Brain microvascular endothelial cell (primary cell): ENCODE results near the gene RANBP1.

ENCODE experiments used
- DNase-seq: peaks from one replicate; pipeline ENCODE4 v3.0.0-alpha.2; 2020
- H3K27ac ChIP-seq: fragments of 250-450 bp; sonication (Bioruptor Pico); 2 replicates; pipeline ENCODE4 v1.5.1; 2020; ENCODE audit warnings: mild to moderate bottlenecking, moderate library complexity
- H3K27me3 ChIP-seq: fragments of 250-450 bp; sonication (Bioruptor Pico); replicated peaks from 2 replicates; pipeline ENCODE4 v1.5.1; 2020; ENCODE audit warnings: mild to moderate bottlenecking
- H3K36me3 ChIP-seq: fragments of 250-450 bp; sonication (Bioruptor Pico); replicated peaks from 2 replicates; pipeline ENCODE4 v1.5.1; 2020; ENCODE audit warnings: mild to moderate bottlenecking
- H3K4me3 ChIP-seq: 2 replicates; pipeline ENCODE4 v1.5.1; 2011; ENCODE audit warnings: low read depth, mild to moderate bottlenecking, control low read depth, low read length, moderate library complexity
- in situ Hi-C: cut with HindIII; loops from 2 replicates; pipeline ENCODE4 v1.10.0; 2017; ENCODE audit warnings: low sequenced_read_pairs, low pct_ligation_motif_present
- TF ChIP-seq, protein P1 (sequence below): IDR thresholded peaks from 2 replicates; pipeline ENCODE4 v1.5.1; 2011; ENCODE audit warnings: low read depth, mild to moderate bottlenecking, moderate library complexity, low read length, control low read depth, inconsistent platforms; ENCODE audit errors: missing control alignments

RANBP1 gene

DNA sequence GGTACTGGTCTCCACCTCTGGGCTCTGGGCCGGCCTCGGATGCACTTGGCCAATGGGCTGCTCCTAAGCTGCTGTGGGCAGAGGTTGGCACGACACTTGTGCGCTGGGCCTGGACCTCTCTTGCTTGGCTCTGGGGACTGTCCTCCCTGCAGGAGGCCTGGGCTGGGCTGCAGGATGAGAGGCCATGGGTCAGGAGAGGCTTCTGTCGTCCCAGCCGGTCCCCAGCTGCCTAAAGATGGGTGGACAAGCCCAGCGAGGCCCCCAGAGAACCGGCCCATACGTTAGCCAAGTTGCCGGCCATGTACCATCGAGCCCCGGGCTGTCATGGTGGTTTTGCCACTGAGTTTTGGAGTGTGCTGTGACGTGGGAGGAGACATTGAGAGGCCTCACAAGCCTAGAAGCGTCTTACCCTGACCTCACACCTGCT lies 36.6 kb downstream of the RANBP1 start:
- Histone ChIP-seq H3K27me3 (no peaks in the 10 kb centered on the region), H3K36me3 (no peaks in the 10 kb centered on the region), H3K27ac (no peak overlapping the region), H3K4me3 (no peak overlapping the region)
- TF ChIP-seq, protein P1, sequence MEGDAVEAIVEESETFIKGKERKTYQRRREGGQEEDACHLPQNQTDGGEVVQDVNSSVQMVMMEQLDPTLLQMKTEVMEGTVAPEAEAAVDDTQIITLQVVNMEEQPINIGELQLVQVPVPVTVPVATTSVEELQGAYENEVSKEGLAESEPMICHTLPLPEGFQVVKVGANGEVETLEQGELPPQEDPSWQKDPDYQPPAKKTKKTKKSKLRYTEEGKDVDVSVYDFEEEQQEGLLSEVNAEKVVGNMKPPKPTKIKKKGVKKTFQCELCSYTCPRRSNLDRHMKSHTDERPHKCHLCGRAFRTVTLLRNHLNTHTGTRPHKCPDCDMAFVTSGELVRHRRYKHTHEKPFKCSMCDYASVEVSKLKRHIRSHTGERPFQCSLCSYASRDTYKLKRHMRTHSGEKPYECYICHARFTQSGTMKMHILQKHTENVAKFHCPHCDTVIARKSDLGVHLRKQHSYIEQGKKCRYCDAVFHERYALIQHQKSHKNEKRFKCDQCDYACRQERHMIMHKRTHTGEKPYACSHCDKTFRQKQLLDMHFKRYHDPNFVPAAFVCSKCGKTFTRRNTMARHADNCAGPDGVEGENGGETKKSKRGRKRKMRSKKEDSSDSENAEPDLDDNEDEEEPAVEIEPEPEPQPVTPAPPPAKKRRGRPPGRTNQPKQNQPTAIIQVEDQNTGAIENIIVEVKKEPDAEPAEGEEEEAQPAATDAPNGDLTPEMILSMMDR: no peak
- DNase-seq: no peak
- in situ Hi-C loops: no loop called here

DNA sequence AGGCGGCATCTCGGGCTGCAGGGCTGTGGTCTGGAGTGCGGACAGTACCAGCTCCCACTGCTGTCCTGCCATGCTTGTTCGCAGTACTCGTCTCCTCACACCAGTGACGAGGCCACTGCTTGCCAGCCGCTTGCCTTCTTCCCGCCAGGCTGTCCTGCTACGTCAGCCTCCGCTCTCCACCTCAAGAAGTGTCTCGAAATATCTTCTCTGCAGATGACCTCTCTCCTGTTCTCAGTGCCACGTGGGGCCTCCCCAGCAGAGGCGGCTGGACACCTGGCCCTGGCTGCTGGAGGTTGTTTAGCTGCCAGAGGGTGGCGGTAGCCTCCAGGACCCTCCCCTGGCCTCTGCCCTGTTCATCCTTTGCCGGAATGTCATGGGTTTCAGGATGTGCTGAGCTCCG lies 38.0 kb downstream of the RANBP1 start:
- Histone ChIP-seq H3K27ac (no peak overlapping the region), H3K4me3 (no peak overlapping the region), H3K36me3 (no peaks in the 10 kb centered on the region), H3K27me3 (no peaks in the 10 kb centered on the region)
- in situ Hi-C loops: no loop called here
- no peak for DNase-seq
- TF ChIP-seq, protein P1: no peak

DNA sequence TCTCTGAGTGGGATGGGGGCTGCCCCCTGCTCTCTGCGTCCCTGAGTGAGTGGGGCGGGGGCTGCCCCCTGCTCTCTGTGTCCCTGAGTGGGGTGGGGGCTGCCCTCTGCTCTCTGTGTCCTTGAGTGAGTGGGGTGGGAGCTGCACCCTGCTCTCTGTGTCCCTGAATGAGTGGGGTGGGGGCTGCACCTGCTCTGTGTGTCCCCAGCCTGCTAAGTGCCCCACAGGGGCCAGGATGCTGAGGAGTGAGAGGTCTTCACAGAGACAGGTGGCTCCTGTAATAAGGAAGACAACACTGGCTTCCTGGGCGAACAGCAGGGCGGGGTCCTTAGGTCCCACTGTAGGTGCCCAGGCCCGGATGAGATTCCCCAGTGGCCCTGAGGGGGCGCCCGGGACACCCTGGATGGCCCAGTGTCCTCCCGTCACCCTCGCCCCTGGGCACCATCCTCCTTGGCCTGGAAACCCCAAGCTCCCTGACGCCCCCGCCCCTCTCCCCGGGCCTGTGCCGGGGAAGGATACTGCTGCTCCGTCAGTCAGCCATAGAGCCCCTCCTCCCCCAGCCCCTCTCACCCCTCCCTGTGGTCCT lies 38.8 kb downstream of the RANBP1 start:
- no peaks in the 10 kb centered on the region for H3K36me3 ChIP-seq
- in situ Hi-C loops: no loop called here
- no peak for DNase-seq
- peak overlapping the region; percentile 22 for H3K4me3 ChIP-seq
- TF ChIP-seq, protein P1: peak; percentile 13
- no peak overlapping the region for H3K27ac ChIP-seq
- no peaks in the 10 kb centered on the region for H3K27me3 ChIP-seq

DNA sequence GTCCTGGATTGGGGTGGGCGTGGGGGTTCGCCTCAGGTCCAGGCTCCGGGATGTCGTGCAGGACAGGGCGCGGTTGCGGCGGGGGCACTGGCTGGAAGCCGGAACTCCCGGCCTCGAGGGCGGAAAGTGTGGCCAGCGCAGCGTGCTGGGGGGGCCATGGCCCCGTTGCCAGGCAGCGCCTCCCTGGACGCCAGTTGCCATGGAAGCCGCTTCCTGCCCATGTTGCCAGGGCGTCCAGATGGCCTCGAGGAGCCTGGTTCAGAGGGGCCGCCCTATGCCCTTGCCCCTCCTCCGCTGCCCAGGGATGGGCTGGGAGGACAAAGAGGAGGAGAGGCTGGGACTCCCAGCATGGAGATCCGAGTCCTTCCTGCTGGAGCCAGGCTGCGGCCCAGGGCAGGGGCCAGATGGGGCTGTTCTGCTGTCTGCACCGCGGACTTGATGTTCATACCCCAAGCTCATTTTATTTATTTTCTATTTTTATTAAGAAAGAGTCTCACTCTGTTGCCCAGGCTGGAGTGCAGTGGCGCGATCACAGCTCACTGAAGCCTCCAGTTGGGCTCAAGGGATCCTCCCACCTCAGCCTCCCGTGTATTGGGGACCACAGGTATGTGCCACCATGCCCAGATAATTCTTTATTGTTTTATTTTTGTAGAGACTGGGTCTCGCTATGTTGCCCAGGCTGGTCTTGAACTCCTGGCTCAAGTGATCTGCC lies 39.6 kb downstream of the RANBP1 start:
- TF ChIP-seq, protein P1: no peak
- peak; percentile 30 for DNase-seq
- H3K27ac ChIP-seq: no peak overlapping the region
- peak overlapping the region; percentile 22 for H3K4me3 ChIP-seq
- no peaks in the 10 kb centered on the region for H3K36me3 ChIP-seq
- no peaks in the 10 kb centered on the region for H3K27me3 ChIP-seq
- in situ Hi-C loops: no loop called here

DNA sequence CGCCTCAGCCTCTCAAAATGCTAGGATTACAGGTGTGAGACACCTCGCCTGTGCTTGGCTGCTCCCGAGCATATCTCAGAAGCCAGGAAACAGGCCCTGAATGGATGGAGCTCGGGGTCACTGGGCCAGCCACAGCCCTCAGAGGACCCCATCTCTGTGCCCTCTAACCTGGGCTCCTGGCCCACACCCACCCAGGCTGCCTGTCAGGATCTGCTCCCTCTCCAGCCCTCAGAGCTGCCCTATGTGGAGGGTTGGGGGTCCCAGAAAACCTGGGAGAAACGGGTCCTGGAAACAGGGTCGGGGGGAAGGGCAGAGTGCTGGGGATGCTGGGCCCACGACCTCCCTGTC lies 40.1 kb downstream of the RANBP1 start:
- TF ChIP-seq, protein P1: no peak
- H3K27ac ChIP-seq: no peak overlapping the region
- in situ Hi-C loops: no loop called here
- DNase-seq: no peak
- no peaks in the 10 kb centered on the region for H3K27me3 ChIP-seq
- no peaks in the 10 kb centered on the region for H3K36me3 ChIP-seq
- no peak overlapping the region for H3K4me3 ChIP-seq
